Mesodermal cell (in vitro differentiated cells): ENCODE data around the gene DCLRE1B. TPM values are rescaled to one million over a fixed set of nuclear protein-coding genes. Genes with fewer than 3 reads are reported as not detected.

ENCODE experiments used
- H3K27ac ChIP-seq: 2 replicates; pipeline ENCODE4 v1.7.0; 2013; ENCODE audit warnings: mild to moderate bottlenecking, low read depth, low read length, moderate library complexity; ENCODE audit not compliant: severe bottlenecking
- H3K36me3 ChIP-seq: 2 replicates; pipeline ENCODE4 v1.7.1; 2013; ENCODE audit warnings: mild to moderate bottlenecking, low read length, moderate library complexity; ENCODE audit not compliant: control insufficient read depth, insufficient read depth
- H3K4me1 ChIP-seq: one replicate; pipeline ENCODE4 v1.7.1; 2013; ENCODE audit warnings: mild to moderate bottlenecking, low read length; ENCODE audit not compliant: insufficient read depth, control insufficient read depth, poor library complexity, severe bottlenecking
- H3K4me3 ChIP-seq: 2 replicates; pipeline ENCODE4 v1.7.0; 2013; ENCODE audit warnings: low read length, control low read depth, mild to moderate bottlenecking; ENCODE audit not compliant: insufficient read depth, poor library complexity, severe bottlenecking; ENCODE audit errors: extremely low read depth
- H3K9me3 ChIP-seq: 2 replicates; pipeline ENCODE4 v1.7.1; 2013; ENCODE audit warnings: mild to moderate bottlenecking, low read length, moderate library complexity; ENCODE audit not compliant: control insufficient read depth
- WGBS, 2 experiments: methylation state at CpG; one replicate each; pipeline ENCODE4 v1.1.5; 2013; ENCODE audit warnings: missing lambda C conversion rate in 2 of 2; ENCODE audit not compliant: insufficient coverage in 2 of 2; 5-methylcytosine and 5-hydroxymethylcytosine counted together
- polyA plus RNA-seq, 2 experiments: library from polyadenylated mRNA; stranded (reverse); fragments of 50-300 nt; gene quantifications; one replicate each; pipeline ENCODE4 v1.2.3, GENCODE V29; 2013

Gene DCLRE1B
- 10.8 TPM for polyA plus RNA-seq (2013, experiment 1 of 2)
- 9.0 TPM for polyA plus RNA-seq (2013, experiment 2 of 2)

- Histone ChIP-seq H3K4me1 (peaks cover 5% of the 10 kb centered on the region), H3K27ac (peak within 1 kb of the TSS; percentile 89), H3K4me3 (peak within 1 kb of the TSS; percentile 90), H3K9me3 (no peaks in the 10 kb centered on the region), H3K36me3 (peaks cover 54% of the 10 kb centered on the region)
- 0% methylated on average over 48 to 51 of the region's 67 CpGs for WGBS, 2 experiments
Observed at GRCh38 chr1:113904674-113905434, at the start of gene DCLRE1B, which contains the start of gene AP4B1. DCLRE1B (plus strand) TSS chr1:113905326; CDS start chr1:113905587, 261 bp downstream. AP4B1 (minus strand) TSS chr1:113904799; CDS start chr1:113904717, 82 bp downstream.

DNA sequence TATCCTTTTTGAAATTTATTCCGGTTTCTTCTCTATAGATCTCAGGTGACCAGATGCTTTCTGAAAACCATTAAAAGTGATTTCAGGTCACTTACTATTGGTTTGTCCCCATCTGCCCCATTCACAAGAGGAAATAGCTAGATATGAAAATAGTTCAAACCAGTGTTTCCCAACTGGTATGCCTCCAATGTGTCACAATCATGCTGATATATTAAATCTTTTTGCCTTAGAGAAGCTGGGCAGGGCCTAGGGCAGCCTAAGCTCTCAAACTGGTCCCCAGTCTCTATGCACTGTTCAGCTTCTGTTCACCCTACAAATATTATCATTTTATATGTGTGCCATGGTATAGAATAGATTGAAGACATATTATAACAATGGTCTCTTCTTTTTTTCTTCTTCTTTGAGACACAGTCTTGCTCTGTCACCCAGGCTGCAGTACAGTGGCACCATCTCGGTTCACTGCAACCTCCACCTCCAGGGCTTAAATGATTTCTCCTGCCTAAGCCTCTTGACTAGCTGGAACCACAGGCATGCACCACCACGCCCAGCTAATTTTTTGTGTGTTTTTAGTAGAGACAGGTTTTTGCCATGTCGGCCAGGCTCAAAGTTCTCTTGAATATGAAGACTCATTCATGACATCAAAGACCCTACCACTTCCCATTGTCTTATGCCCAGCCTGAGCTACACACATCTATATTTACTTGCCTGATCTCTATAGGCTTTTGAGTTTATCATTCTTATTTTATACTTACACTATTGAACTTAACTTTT lies 49.3 kb upstream of the DCLRE1B start:
- Histone ChIP-seq H3K36me3 (no peaks in the 10 kb centered on the region), H3K4me3 (no peak overlapping the region), H3K9me3 (no peaks in the 10 kb centered on the region), H3K27ac (no peak overlapping the region), H3K4me1 (peaks cover 6% of the 10 kb centered on the region)
- 80% methylated on average over 3 of the region's 4 CpGs; no CpG with 5 or more reads in 1 of the 2 experiments for WGBS, 2 experiments

GRCh38 chr1:113856401-113856790 lies 48.7 kb upstream of the DCLRE1B start:
- no peak overlapping the region for H3K27ac ChIP-seq
- peaks cover 6% of the 10 kb centered on the region for H3K4me1 ChIP-seq
- no peaks in the 10 kb centered on the region for H3K36me3 ChIP-seq
- H3K4me3 ChIP-seq, result no peak overlapping the region
- H3K9me3 ChIP-seq, result no peaks in the 10 kb centered on the region
- 86 to 91% methylated on average over 1 of the region's 2 CpGs for WGBS, 2 experiments

GRCh38 chr1:113857776-113858175 lies 47.4 kb upstream of the DCLRE1B start:
- no peaks in the 10 kb centered on the region for H3K9me3 ChIP-seq
- no peaks in the 10 kb centered on the region for H3K36me3 ChIP-seq
- peaks cover 6% of the 10 kb centered on the region for H3K4me1 ChIP-seq
- H3K4me3 ChIP-seq, result no peak overlapping the region
- H3K27ac ChIP-seq, result no peak overlapping the region
- WGBS, 2 experiments, result 93% methylated on average over 3 of the region's 3 CpGs; no CpG with 5 or more reads in 1 of the 2 experiments

DNA sequence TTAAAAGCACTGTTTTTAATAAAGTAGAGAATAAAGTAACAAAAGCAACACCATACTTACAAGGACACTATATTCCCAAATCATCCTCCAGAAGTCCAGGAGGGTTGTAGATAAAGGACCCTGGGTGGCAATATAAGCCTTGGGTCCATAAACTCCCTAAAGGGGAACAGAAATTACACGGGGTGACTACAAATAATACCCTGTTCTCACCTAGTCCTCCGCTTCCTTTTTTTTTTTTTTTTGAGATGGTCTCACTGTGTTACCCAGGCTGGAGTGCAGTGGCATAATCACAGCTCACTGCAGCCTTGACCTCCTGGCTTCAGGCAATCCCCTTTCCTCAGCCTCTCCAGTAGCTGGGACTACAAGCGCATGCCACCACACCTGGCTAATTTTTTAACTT lies 46.7 kb upstream of the DCLRE1B start:
- H3K4me1 ChIP-seq, result peaks cover 6% of the 10 kb centered on the region
- no peak overlapping the region for H3K4me3 ChIP-seq
- no peak overlapping the region for H3K27ac ChIP-seq
- H3K36me3 ChIP-seq, result no peaks in the 10 kb centered on the region
- 93 to 100% methylated on average over 2 to 3 of the region's 3 CpGs for WGBS, 2 experiments
- H3K9me3 ChIP-seq, result no peaks in the 10 kb centered on the region

- peaks cover 6% of the 10 kb centered on the region for H3K4me1 ChIP-seq
Observed at GRCh38 chr1:113858982-113859381, 46.1 kb upstream of the DCLRE1B start.

GRCh38 chr1:113859478-113860175 lies 45.5 kb upstream of the DCLRE1B start:
- peaks cover 6% of the 10 kb centered on the region for H3K4me1 ChIP-seq
- no peaks in the 10 kb centered on the region for H3K9me3 ChIP-seq
- no peak overlapping the region for H3K4me3 ChIP-seq
- 100% methylated on average over 2 of the region's 3 CpGs; no CpG with 5 or more reads in 1 of the 2 experiments for WGBS, 2 experiments
- H3K27ac ChIP-seq, result no peak overlapping the region
- no peaks in the 10 kb centered on the region for H3K36me3 ChIP-seq

More at GRCh38 chr1:113858982-113859381, 46.1 kb upstream of the DCLRE1B start:
- Histone ChIP-seq H3K9me3 (no peaks in the 10 kb centered on the region), H3K36me3 (no peaks in the 10 kb centered on the region), H3K4me3 (no peak overlapping the region), H3K27ac (no peak overlapping the region)
- no CpG with 5 or more reads among the region's 1 CpG for WGBS, 2 experiments

GRCh38 chr1:113860891-113861290 lies 44.2 kb upstream of the DCLRE1B start:
- Histone ChIP-seq H3K4me1 (peaks cover 6% of the 10 kb centered on the region), H3K4me3 (no peak overlapping the region), H3K27ac (peak overlapping the region; percentile 33), H3K36me3 (no peaks in the 10 kb centered on the region), H3K9me3 (no peaks in the 10 kb centered on the region)
- 100% methylated on average over 1 of the region's 3 CpGs; no CpG with 5 or more reads in 1 of the 2 experiments for WGBS, 2 experiments

- Histone ChIP-seq H3K4me3 (no peak overlapping the region), H3K27ac (no peak overlapping the region), H3K9me3 (no peaks in the 10 kb centered on the region), H3K4me1 (peaks cover 6% of the 10 kb centered on the region), H3K36me3 (no peaks in the 10 kb centered on the region)
- WGBS, 2 experiments, result 100% methylated on average over 1 to 2 of the region's 5 CpGs
Observed at GRCh38 chr1:113861641-113862040, 43.5 kb upstream of the DCLRE1B start.

GRCh38 chr1:113868387-113869083 lies 36.6 kb upstream of the DCLRE1B start:
- Histone ChIP-seq H3K9me3 (no peaks in the 10 kb centered on the region), H3K36me3 (no peaks in the 10 kb centered on the region), H3K27ac (no peak overlapping the region), H3K4me1 (peaks cover 5% of the 10 kb centered on the region), H3K4me3 (no peak overlapping the region)
- 84 to 86% methylated on average over 3 of the region's 4 CpGs for WGBS, 2 experiments
